HG03196 (cell line): ENCODE results near the gene CRTC2.

ENCODE experiments used
- ATAC-seq: cut with Tn5 transposase; IDR thresholded peaks from one replicate; pipeline ENCODE4 v1.9.1; 2021; ENCODE audit not compliant: unreplicated experiment

CRTC2 gene

DNA sequence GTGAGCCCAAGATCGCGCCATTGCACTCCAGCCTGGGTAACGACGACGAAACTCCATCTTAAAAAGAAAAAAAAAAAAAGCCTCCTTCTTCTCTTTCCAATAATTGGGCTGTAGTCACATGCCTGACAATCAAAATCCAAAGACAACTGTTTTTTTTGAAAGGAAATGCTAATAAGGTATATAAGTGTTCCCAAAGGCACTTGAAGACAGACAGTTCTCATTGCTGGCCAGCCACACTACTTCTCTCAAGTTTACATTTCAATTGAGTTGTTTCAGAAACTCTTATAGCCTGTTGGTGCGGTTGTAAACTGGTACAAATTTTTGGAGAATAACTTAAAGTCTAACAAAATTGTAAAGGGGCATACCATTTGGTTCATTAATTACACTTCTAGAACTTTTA, 58.9 kb downstream of the CRTC2 start:
- no peak for ATAC-seq
